ENCODE measurements around the gene RPTOR.

GRCh38 chr17:80523054-80523744 lies 21.4 kb upstream of the RPTOR start:
- TF ChIP-seq ZNF565 (CRISPR knock-in tag; conservative IDR thresholded peaks at IDR 0.05; ENCODE audit: low read depth): no peak
- no peak for TF ChIP-seq PATZ1 (CRISPR knock-in tag; IDR thresholded peaks at IDR 0.05; ENCODE audit: borderline replicate concordance)
- TF ChIP-seq ISL1 (CRISPR knock-in tag; IDR thresholded peaks at IDR 0.05): no peak
- TF ChIP-seq ARNTL (CRISPR knock-in tag; IDR thresholded peaks at IDR 0.05; ENCODE audit: borderline replicate concordance, low read depth): no peak

Measured in SK-N-SH treated with all-trans-retinoic acid at 6 μM for 48 hours (cell line).